H1 (cell line): ENCODE results near the gene YTHDF2. TPM values are rescaled to one million over a fixed set of nuclear protein-coding genes. Genes with fewer than 3 reads are reported as not detected.

ENCODE experiments used
- CTCF ChIA-PET: fragments of 300-600 bp; sonication (Branson Sonifier 250); formaldehyde crosslinking; loops from one replicate; lab custom pipeline; 2021; ENCODE audit not compliant: partially characterized antibody; lab: Charles Lee
- POLR2A ChIA-PET: fragments of 300-600 bp; sonication (Branson Sonifier 250); formaldehyde crosslinking; loops from one replicate; lab custom pipeline; 2021; ENCODE audit warnings: inconsistent platforms; ENCODE audit not compliant: partially characterized antibody; lab: Charles Lee
- DNase-seq, 2 experiments: peaks; one replicate each; pipeline versions ENCODE4 v3.0.0 to v3.0.0-alpha.2; 2010 to 2022; ENCODE audit warnings: low spot score in 2 of 2, low read depth in 1 of 2, mixed read lengths in 1 of 2
- FAIRE-seq: peaks from 2 replicates; lab custom pipeline; 2011; peaks lifted over from hg19 to GRCh38; lab: Jason Lieb, UNC
- H2AFZ ChIP-seq: 2 replicates; pipeline ENCODE4 v1.8.1; 2012; ENCODE audit warnings: low read length, inconsistent platforms
- H2AK5ac ChIP-seq: 2 replicates; pipeline ENCODE4 v1.6.1; 2013; ENCODE audit warnings: low read depth, low read length
- H2BK120ac ChIP-seq: replicated peaks from 2 replicates; pipeline ENCODE3; 2013; ENCODE audit warnings: low read depth, low read length, inconsistent platforms
- H2BK12ac ChIP-seq: 2 replicates; pipeline ENCODE4 v1.6.1; 2013; ENCODE audit warnings: low read depth, low read length
- H2BK15ac ChIP-seq: 2 replicates; pipeline ENCODE4 v1.6.1; 2013; ENCODE audit warnings: low read length
- H2BK20ac ChIP-seq: 2 replicates; pipeline ENCODE4 v1.6.1; 2013; ENCODE audit warnings: low read length
- H2BK5ac ChIP-seq: 2 replicates; pipeline ENCODE4 v1.6.1; 2013; ENCODE audit warnings: low read depth, low read length
- H3K14ac ChIP-seq: 2 replicates; pipeline ENCODE4 v1.6.1; 2013; ENCODE audit warnings: inconsistent platforms; ENCODE audit not compliant: insufficient read length
- H3K18ac ChIP-seq: 2 replicates; pipeline ENCODE4 v1.6.1; 2013; ENCODE audit warnings: low read length; ENCODE audit errors: extremely low read depth
- H3K23ac ChIP-seq: 2 replicates; pipeline ENCODE4 v1.6.1; 2013; ENCODE audit warnings: inconsistent platforms; ENCODE audit not compliant: insufficient read length
- H3K23me2 ChIP-seq: 2 replicates; pipeline ENCODE4 v1.6.1; 2013; ENCODE audit warnings: low read depth, low read length
- H3K27ac ChIP-seq: 2 replicates; pipeline ENCODE4 v1.6.1; 2011; ENCODE audit warnings: low read depth, low read length, inconsistent platforms
- H3K27me3 ChIP-seq, 4 experiments: replicated peaks in 1 of 4; 1 replicate in 1 of 4; 2 replicates in 3 of 4; pipeline versions ENCODE4 v1.6.1 to v1.8.1; 2011 to 2013; ENCODE audit warnings: low read length in 3 of 4, mild to moderate bottlenecking in 3 of 4, inconsistent platforms in 2 of 4, mixed read lengths in 2 of 4, moderate library complexity in 1 of 4; ENCODE audit not compliant: control insufficient read depth in 3 of 4, insufficient read depth in 3 of 4; ENCODE audit errors: extremely low read depth in 1 of 4
- H3K36me3 ChIP-seq, 4 experiments: 2 replicates each; pipeline versions ENCODE4 v1.6.1 to v1.8.1; 2011 to 2013; ENCODE audit warnings: mild to moderate bottlenecking in 4 of 4, low read length in 3 of 4, moderate library complexity in 2 of 4, control low read depth in 1 of 4, inconsistent platforms in 1 of 4; ENCODE audit not compliant: insufficient read depth in 4 of 4, control insufficient read depth in 2 of 4
- H3K4ac ChIP-seq: replicated peaks from 2 replicates; pipeline ENCODE3; 2013; ENCODE audit warnings: low read length, low read depth, mixed read lengths, inconsistent platforms; ENCODE audit not compliant: insufficient read length
- H3K4me1 ChIP-seq, 4 experiments: replicated peaks in 1 of 4; 1 replicate in 1 of 4; 2 replicates in 3 of 4; pipeline versions ENCODE4 v1.6.1 to v1.8.1; 2011 to 2013; ENCODE audit warnings: low read length in 3 of 4, inconsistent platforms in 2 of 4, mixed read lengths in 1 of 4; ENCODE audit not compliant: insufficient read depth in 4 of 4, control insufficient read depth in 3 of 4
- H3K4me2 ChIP-seq, 2 experiments: 2 replicates each; pipeline versions ENCODE4 v1.6.1 to v1.8.1; 2011 to 2013; ENCODE audit warnings: low read depth in 2 of 2, low read length in 2 of 2, control low read depth in 1 of 2, inconsistent platforms in 1 of 2, mild to moderate bottlenecking in 1 of 2; ENCODE audit not compliant: insufficient read depth in 1 of 2
- H3K4me3 ChIP-seq, 4 experiments: fragments of 200-600, 300-600 bp in 1 of 4; sonication (generic), shearing (Covaris generic), sonication (Bioruptor Twin) in 1 of 4; 2 replicates each; pipeline versions ENCODE4 v1.5.1 to v1.8.1; 2011 to 2016; ENCODE audit warnings: low read length in 4 of 4, low read depth in 3 of 4, control low read depth in 2 of 4, inconsistent platforms in 2 of 4, mild to moderate bottlenecking in 2 of 4, mixed read lengths in 1 of 4, moderate library complexity in 1 of 4; ENCODE audit not compliant: insufficient read depth in 2 of 4; ENCODE audit errors: extremely low read depth in 1 of 4
- H3K56ac ChIP-seq: replicated peaks from 2 replicates; pipeline ENCODE3; 2013; ENCODE audit warnings: low read depth, mild to moderate bottlenecking, mixed read lengths, low read length, inconsistent platforms; ENCODE audit not compliant: insufficient read length
- H3K79me1 ChIP-seq: 2 replicates; pipeline ENCODE4 v1.6.1; 2013; ENCODE audit warnings: low read depth, low read length, control low read depth
- H3K79me2 ChIP-seq, 2 experiments: 2 replicates each; pipeline versions ENCODE4 v1.6.1 to v1.8.1; 2012 to 2013; ENCODE audit warnings: low read length in 2 of 2, mild to moderate bottlenecking in 2 of 2, inconsistent platforms in 1 of 2; ENCODE audit not compliant: insufficient read depth in 2 of 2, control insufficient read depth in 1 of 2
- H3K9ac ChIP-seq, 4 experiments: replicated peaks in 1 of 4; 1 replicate in 1 of 4; 2 replicates in 3 of 4; pipeline versions ENCODE4 v1.6.1 to v1.8.1; 2011 to 2013; ENCODE audit warnings: low read depth in 3 of 4, low read length in 3 of 4, control low read depth in 2 of 4, mild to moderate bottlenecking in 2 of 4, moderate library complexity in 2 of 4, inconsistent platforms in 1 of 4; ENCODE audit errors: extremely low read depth in 1 of 4
- H3K9me3 ChIP-seq, 2 experiments: 2 replicates each; pipeline versions ENCODE4 v1.6.1 to v1.8.1; 2012 to 2013; ENCODE audit warnings: mild to moderate bottlenecking in 2 of 2, moderate library complexity in 2 of 2, control low read depth in 1 of 2, inconsistent platforms in 1 of 2, low read depth in 1 of 2, low read length in 1 of 2, mixed read lengths in 1 of 2; ENCODE audit not compliant: insufficient read depth in 2 of 2
- H4K20me1 ChIP-seq, 2 experiments: replicated peaks in 1 of 2; 2 replicates each; pipeline versions ENCODE3 to v1.8.1; 2011 to 2013; ENCODE audit warnings: inconsistent platforms in 2 of 2, low read length in 2 of 2, mild to moderate bottlenecking in 1 of 2; ENCODE audit not compliant: insufficient read depth in 2 of 2, control insufficient read depth in 1 of 2
- H4K5ac ChIP-seq: 2 replicates; pipeline ENCODE4 v1.6.1; 2013; ENCODE audit warnings: low read length, low read depth, mixed read lengths, inconsistent platforms; ENCODE audit not compliant: insufficient read length
- H4K8ac ChIP-seq: 2 replicates; pipeline ENCODE4 v1.8.0; 2013; ENCODE audit warnings: mild to moderate bottlenecking, moderate library complexity, low read length, inconsistent platforms; ENCODE audit not compliant: insufficient read depth; ENCODE audit errors: extremely low read depth
- H4K91ac ChIP-seq: replicated peaks from 2 replicates; pipeline ENCODE3; 2013; ENCODE audit warnings: low read length, mixed read lengths, inconsistent platforms; ENCODE audit not compliant: insufficient read length
- ATF2 ChIP-seq: IDR thresholded peaks from 2 replicates; pipeline ENCODE4 v1.6.1; 2012; ENCODE audit warnings: low read length, inconsistent platforms
- BACH1 ChIP-seq: IDR thresholded peaks from 2 replicates; pipeline ENCODE4 v1.6.1; 2012; ENCODE audit warnings: low read length, improper control_type of control experiment
- BCL11A ChIP-seq, 2 experiments: IDR thresholded peaks; one replicate each; pipeline ENCODE4 v1.6.1; 2011; ENCODE audit warnings: low read depth in 2 of 2, low read length in 2 of 2, mild to moderate bottlenecking in 2 of 2
- CBX5 ChIP-seq: fragments of 300-800, 300-1000 bp; sonication (generic); IDR thresholded peaks from 2 replicates; pipeline ENCODE4 v1.7.1; 2016; ENCODE audit warnings: antibody characterized with exemption, low read length, low read depth
- CTBP2 ChIP-seq: IDR thresholded peaks from 2 replicates; pipeline ENCODE4 v1.7.0; 2011; ENCODE audit warnings: borderline replicate concordance, mild to moderate bottlenecking, moderate library complexity, mixed read lengths, low read length; ENCODE audit not compliant: insufficient read depth, insufficient read length
- EGR1 ChIP-seq: IDR thresholded peaks from 2 replicates; pipeline ENCODE4 v1.6.1; 2011; ENCODE audit warnings: low read depth, low read length, borderline replicate concordance
- GTF2F1 ChIP-seq: IDR thresholded peaks from 2 replicates; pipeline ENCODE4 v1.6.1; 2012; ENCODE audit warnings: low read depth, low read length, improper control_type of control experiment, borderline replicate concordance
- KDM4A ChIP-seq: IDR thresholded peaks from one replicate; pipeline ENCODE4 v1.7.1; 2012; ENCODE audit warnings: low read depth, mild to moderate bottlenecking, moderate library complexity, low read length, inconsistent platforms; ENCODE audit not compliant: severe bottlenecking
- MAFK ChIP-seq: IDR thresholded peaks from 2 replicates; pipeline ENCODE4 v1.6.1; 2012; ENCODE audit warnings: low read depth, mild to moderate bottlenecking, improper control_type of control experiment, low read length
- PHF8 ChIP-seq: fragments of 200-600 bp; sonication (generic); conservative IDR thresholded peaks from 2 replicates; pipeline ENCODE4 v1.7.1; 2012; ENCODE audit warnings: low read depth, mild to moderate bottlenecking, inconsistent platforms, low read length, moderate library complexity
- SP2 ChIP-seq: IDR thresholded peaks from 2 replicates; pipeline ENCODE4 v1.6.1; 2012; ENCODE audit warnings: mild to moderate bottlenecking, low read length, inconsistent platforms
- SRF ChIP-seq: IDR thresholded peaks from 2 replicates; pipeline ENCODE4 v1.6.1; 2011; ENCODE audit warnings: mild to moderate bottlenecking, low read depth, low read length, moderate library complexity
- SUZ12 ChIP-seq: fragments of 200-600 bp; sonication (generic); IDR thresholded peaks from 2 replicates; pipeline ENCODE4 v1.6.1; 2012; ENCODE audit warnings: mild to moderate bottlenecking, inconsistent platforms, low read length, moderate library complexity, mixed read lengths
- polyA plus RNA-seq, 7 experiments: library from polyadenylated mRNA; depleted of rRNA in 3 of 7; stranded (reverse) in 5 of 7; unstranded in 2 of 7; fragments of >200 nt in 5 of 7; fragments of 200-250 nt in 2 of 7; gene quantifications; 1 replicate in 5 of 7; 2 replicates in 1 of 7; 4 replicates in 1 of 7; pipeline versions ENCODE4 v1.2.1 to v1.2.3, GENCODE V29; 2011 to 2013; ENCODE audit warnings: missing spikeins in 2 of 7, mixed read lengths in 2 of 7
- total RNA-seq: library from RNA; stranded (reverse); fragmentation: NEBNext Ultra II Directional; extraction: Animal tissue kit (Norgen Biotek cat#: 25700); gene quantifications from 2 replicates; pipeline ENCODE4 v1.2.1, GENCODE V29; 2021

The YTHDF2 gene
- total and polyA plus RNA-seq, 2 of the 8 experiments (the other 6 are each of a cell fraction or from before 2014, with no cell fraction given) = 128 to 164 TPM

- Histone ChIP-seq H2AFZ (no peak overlapping the region), H3K4ac (no peak overlapping the region), H3K4me1 (peaks cover 0 to 6% (median 1%) of the 10 kb centered on the region in 4 experiments; a peak in 1 of 7 replicates), H3K56ac (no peak overlapping the region), H4K91ac (no peak overlapping the region), H3K23me2 (no peaks in the 10 kb centered on the region), H3K27me3 (peaks cover 0 to 4% (median 0%) of the 10 kb centered on the region in 4 experiments; a peak in 2 of 7 replicates), H3K36me3 (no peaks in the 10 kb centered on the region), H3K18ac (no peak overlapping the region), H3K4me2 (no peak overlapping the region), H3K4me3 (no peak overlapping the region), H2BK12ac (no peak overlapping the region), H3K14ac (no peak overlapping the region), H3K9ac (no peak overlapping the region), H4K8ac (no peak overlapping the region), H2BK120ac (no peak overlapping the region), H2BK20ac (no peak overlapping the region), H3K79me2 (no peaks in the 10 kb centered on the region; a peak in 1 of 4 replicates), H3K79me1 (no peaks in the 10 kb centered on the region), H3K27ac (no peak overlapping the region), H4K20me1 (peaks cover 0 to 3% of the 10 kb centered on the region in 2 experiments), H2BK5ac (no peak overlapping the region), H3K23ac (no peak overlapping the region), H2BK15ac (0 out of 2 replicates have a peak overlapping the region, but pooled peaks have one; percentile 46), H4K5ac (no peak overlapping the region), H2AK5ac (no peak overlapping the region), H3K9me3 (no peaks in the 10 kb centered on the region)
- ChIA-PET POLR2A (interaction anchor here (0.9 kb wide), 1 partner anchor 10 kb away, joined by 3 read pairs; no protein-coding TSS in a partner anchor), CTCF (interaction anchor here (0.8 to 2.1 kb wide), 3 partner anchors 23 to 41 kb away, joined by 3 to 10 read pairs (median 3); no protein-coding TSS in a partner anchor)
- no peak for FAIRE-seq
- no peak for TF ChIP-seq ATF2
- TF ChIP-seq SP2 = no peak
- TF ChIP-seq SUZ12 = no peak
- TF ChIP-seq EGR1 = no peak
- no peak for TF ChIP-seq KDM4A
- TF ChIP-seq CBX5 = no peak
- TF ChIP-seq GTF2F1 = no peak
- TF ChIP-seq BCL11A (IDR thresholded peaks at IDR 0.05; ENCODE audit: low read depth in 2 of 2, low read length in 2 of 2) = no peak
- TF ChIP-seq BACH1 = no peak
- no peak for TF ChIP-seq CTBP2
- TF ChIP-seq SRF = no peak
- TF ChIP-seq PHF8 = no peak
- TF ChIP-seq MAFK = no peak
- DNase-seq = no peak
Measured at GRCh38 chr1:28819020-28819419, 82.3 kb downstream of the YTHDF2 start.
